ENCODE results near the gene UROD. TPM values are rescaled to one million over a fixed set of nuclear protein-coding genes. Genes with fewer than 3 reads are reported as not detected.
"Not testable (repeated sequence)": the region's sequence is repeated elsewhere in the genome, so short reads cannot be mapped to it uniquely, and the experiment has no call there.

The UROD gene
- total and polyA plus RNA-seq, 4 donors = 65.8 to 85.9 (median 77.0) TPM

DNA sequence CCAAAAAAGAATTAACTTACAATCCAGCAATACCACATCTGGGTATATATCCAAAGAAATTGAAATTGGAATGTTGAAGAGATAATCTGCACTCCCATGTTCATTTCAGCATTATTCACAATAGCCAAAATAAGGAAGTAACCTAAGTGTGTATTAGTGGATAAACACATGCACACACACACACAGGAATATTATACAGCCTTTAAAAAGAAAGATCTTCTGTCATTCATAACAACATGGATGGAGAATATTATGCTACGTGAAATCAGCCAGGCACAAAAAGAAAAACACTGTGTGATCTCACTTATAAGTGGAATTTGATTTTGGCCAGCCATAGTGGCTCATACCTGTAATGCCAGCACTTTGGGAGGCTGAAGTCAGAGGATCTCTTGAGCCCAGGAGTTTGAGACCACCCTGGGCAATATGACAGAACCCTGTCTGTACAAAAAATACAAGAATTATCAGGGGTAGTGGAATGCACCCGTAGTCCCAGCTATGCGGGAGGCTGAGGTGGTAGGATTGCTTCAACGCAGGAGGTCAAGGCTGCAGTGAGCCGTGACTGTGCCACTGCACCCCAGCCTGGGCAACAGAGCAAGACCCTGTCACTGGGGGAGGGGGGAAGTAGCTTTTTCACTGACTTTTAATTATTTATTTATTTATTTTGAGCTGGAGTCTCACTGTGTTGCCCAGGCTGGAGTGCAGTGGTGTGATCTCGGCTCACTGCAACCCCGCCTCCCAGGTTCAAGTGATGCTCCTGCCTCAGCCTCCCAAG lies 16.4 kb upstream of the UROD start:
- WGBS, 2 donors = 94% methylated on average over 7 of the region's 7 CpGs
- no peaks in the 10 kb centered on the region for H3K36me3 ChIP-seq (ENCODE audit: control insufficient read depth in 4 of 4, insufficient read depth in 4 of 4, low read length in 4 of 4)
- DNase-seq = no peak
- no peaks in the 10 kb centered on the region for H3K27me3 ChIP-seq (ENCODE audit: control insufficient read depth in 3 of 3, insufficient read depth in 3 of 3, low read length in 2 of 3)
- H3K9ac ChIP-seq (ENCODE audit: insufficient read depth in 1 of 2, low read length in 2 of 2) = no peak overlapping the region
- TF ChIP-seq CTCF (IDR thresholded peaks at IDR 0.05; ENCODE audit: control extremely low read depth, extremely low read depth) = no peak
- H3K27ac ChIP-seq (ENCODE audit: low read depth in 1 of 2, low read length in 1 of 2) = no peak overlapping the region
- H3K9me3 ChIP-seq (ENCODE audit: control insufficient read depth in 4 of 4, insufficient read depth in 3 of 4, low read length in 3 of 4) = no peaks in the 10 kb centered on the region
- no peaks in the 10 kb centered on the region for H3K4me1 ChIP-seq (ENCODE audit: control insufficient read depth in 5 of 5, insufficient read depth in 5 of 5, low read length in 5 of 5)
- no peak overlapping the region for H3K4me3 ChIP-seq
- ATAC-seq (ENCODE audit: insufficient read depth, low FRiP score) = no peak

- H3K4me3 ChIP-seq = no peak overlapping the region
- peaks cover 0 to 2% (median 0%) of the 10 kb centered on the region in 5 donors for H3K4me1 ChIP-seq (ENCODE audit: control insufficient read depth in 5 of 5, insufficient read depth in 5 of 5, low read length in 5 of 5)
- WGBS, 2 donors = 85 to 86% methylated on average over 3 of the region's 3 CpGs
- peaks cover 0 to 26% (median 16%) of the 10 kb centered on the region in 4 donors for H3K36me3 ChIP-seq (ENCODE audit: control insufficient read depth in 4 of 4, insufficient read depth in 4 of 4, low read length in 4 of 4)
- no peak for TF ChIP-seq CTCF (IDR thresholded peaks at IDR 0.05; ENCODE audit: control extremely low read depth, extremely low read depth)
- H3K27ac ChIP-seq (ENCODE audit: low read depth in 1 of 2, low read length in 1 of 2) = no peak overlapping the region
- H3K9me3 ChIP-seq (ENCODE audit: control insufficient read depth in 4 of 4, insufficient read depth in 3 of 4, low read length in 3 of 4) = no peaks in the 10 kb centered on the region
- H3K9ac ChIP-seq (ENCODE audit: insufficient read depth in 1 of 2, low read length in 2 of 2) = no peak overlapping the region
- no peak for DNase-seq
- ATAC-seq (ENCODE audit: insufficient read depth, low FRiP score) = no peak
- H3K27me3 ChIP-seq (ENCODE audit: control insufficient read depth in 3 of 3, insufficient read depth in 3 of 3, low read length in 2 of 3) = no peaks in the 10 kb centered on the region
Observed at GRCh38 chr1:44999232-44999631, 12.8 kb upstream of the UROD start.

DNA sequence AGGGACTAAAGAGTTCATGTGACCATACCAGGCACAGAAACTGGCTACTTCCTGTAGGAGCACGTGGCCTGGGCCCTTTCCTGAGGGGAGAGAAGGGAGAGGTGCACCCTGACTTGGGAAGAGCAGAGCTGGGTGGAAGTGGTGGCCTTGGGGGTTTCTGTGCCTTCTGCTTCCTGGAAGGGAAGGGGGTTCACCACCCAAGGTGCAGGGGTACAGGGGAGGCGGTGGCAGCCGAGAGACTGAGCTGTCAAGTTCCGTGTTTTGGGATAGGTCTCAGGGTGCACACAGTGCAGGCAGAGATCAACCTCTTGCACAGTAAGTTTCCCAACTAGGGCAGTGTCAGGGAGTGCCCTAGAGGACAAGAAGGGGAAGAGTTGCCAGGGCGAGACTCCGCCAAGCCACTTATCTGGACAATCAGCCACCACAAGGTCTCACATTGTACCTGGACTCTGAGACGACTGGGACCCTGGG lies 11.0 kb upstream of the UROD start:
- Histone ChIP-seq H3K27me3 (ENCODE audit: control insufficient read depth in 3 of 3, insufficient read depth in 3 of 3, low read length in 2 of 3) (no peaks in the 10 kb centered on the region), H3K4me3 (no peak overlapping the region), H3K9ac (ENCODE audit: insufficient read depth in 1 of 2, low read length in 2 of 2) (no peak overlapping the region), H3K36me3 (ENCODE audit: control insufficient read depth in 4 of 4, insufficient read depth in 4 of 4, low read length in 4 of 4) (peaks cover 7 to 44% (median 25%) of the 10 kb centered on the region in 4 donors), H3K9me3 (ENCODE audit: control insufficient read depth in 4 of 4, insufficient read depth in 3 of 4, low read length in 3 of 4) (no peaks in the 10 kb centered on the region), H3K4me1 (ENCODE audit: control insufficient read depth in 5 of 5, insufficient read depth in 5 of 5, low read length in 5 of 5) (peaks cover 0 to 2% (median 0%) of the 10 kb centered on the region in 5 donors), H3K27ac (ENCODE audit: low read depth in 1 of 2, low read length in 1 of 2) (peak overlapping the region in 1 of 2 donors; percentile 6)
- 41 to 64% methylated on average over 7 of the region's 7 CpGs for WGBS, 2 donors
- no peak for TF ChIP-seq CTCF (IDR thresholded peaks at IDR 0.05; ENCODE audit: control extremely low read depth, extremely low read depth)
- ATAC-seq (ENCODE audit: insufficient read depth, low FRiP score) = peak; percentile 50
- DNase-seq = no peak

DNA sequence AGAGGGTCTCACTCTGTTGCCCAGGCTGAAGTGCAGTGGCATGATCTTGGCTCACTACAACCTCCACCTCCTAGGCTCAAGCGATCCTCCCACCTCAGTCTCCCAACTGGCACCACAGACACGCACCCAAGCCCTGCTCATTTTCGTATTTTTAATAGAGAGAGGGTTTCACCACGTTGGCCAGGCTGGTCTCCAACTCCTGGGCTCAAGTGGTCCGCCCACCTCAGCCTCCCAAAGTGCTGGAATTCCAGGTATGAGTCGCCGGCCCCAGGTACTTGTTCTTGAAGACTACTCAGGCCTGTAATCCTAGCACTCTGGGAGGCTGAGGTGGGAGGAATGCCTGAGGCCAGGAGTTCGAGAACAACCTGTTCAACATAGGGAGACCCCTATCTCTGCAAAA lies 10.5 kb upstream of the UROD start:
- not testable (repeated sequence) for H3K4me3 ChIP-seq; H3K9ac ChIP-seq (ENCODE audit: insufficient read depth in 1 of 2, low read length in 2 of 2); H3K9me3 ChIP-seq (ENCODE audit: control insufficient read depth in 4 of 4, insufficient read depth in 3 of 4, low read length in 3 of 4); H3K4me1 ChIP-seq (ENCODE audit: control insufficient read depth in 5 of 5, insufficient read depth in 5 of 5, low read length in 5 of 5); DNase-seq; H3K27me3 ChIP-seq (ENCODE audit: control insufficient read depth in 3 of 3, insufficient read depth in 3 of 3, low read length in 2 of 3); ATAC-seq (ENCODE audit: insufficient read depth, low FRiP score)
- 84 to 92% methylated on average over 8 of the region's 8 CpGs for WGBS, 2 donors
- Histone ChIP-seq H3K36me3 (ENCODE audit: control insufficient read depth in 4 of 4, insufficient read depth in 4 of 4, low read length in 4 of 4) (peaks cover 7 to 45% (median 25%) of the 10 kb centered on the region in 4 donors), H3K27ac (ENCODE audit: low read depth in 1 of 2, low read length in 1 of 2) (peak overlapping the region in 1 of 2 donors; percentile 6)

Data from lung (tissue), 12 donors.